Stimulated activated CD8-positive, alpha-beta memory T cell treated with anti-CD3 and anti-CD28 coated beads, Interleukin-15, amount 100 ng/mL, for 1 hour (primary cell): Measurements from ENCODE around the gene ANKRD2.
"Not testable (repeated sequence)": the region's sequence is repeated elsewhere in the genome, so short reads cannot be mapped to it uniquely, and the experiment has no call there.

ENCODE experiments used
- DNase-seq: peaks from one replicate; pipeline ENCODE4 v3.0.0-alpha.2; 2020; ENCODE audit warnings: low read depth

The ANKRD2 gene

GRCh38 chr10:97573672-97574071 lies 1.1 kb downstream of the ANKRD2 start:
- DNase-seq = no peak

- DNase-seq = no peak
Measured at GRCh38 chr10:97574374-97575126, 2.0 kb downstream of the ANKRD2 start.

GRCh38 chr10:97575127-97575668 lies 2.6 kb downstream of the ANKRD2 start:
- no peak for DNase-seq

GRCh38 chr10:97576487-97576886 lies 3.9 kb downstream of the ANKRD2 start:
- not testable (repeated sequence) for DNase-seq

- DNase-seq = no peak
Measured at GRCh38 chr10:97577701-97578100, 5.1 kb downstream of the ANKRD2 start.

- no peak for DNase-seq
Measured at GRCh38 chr10:97578171-97578844, 5.7 kb downstream of the ANKRD2 start.

- DNase-seq = no peak
Measured at GRCh38 chr10:97580421-97581367, 8.1 kb downstream of the ANKRD2 start.

GRCh38 chr10:97582169-97582568 lies 9.6 kb downstream of the ANKRD2 start:
- DNase-seq = no peak

GRCh38 chr10:97583476-97583875 lies 10.9 kb downstream of the ANKRD2 start:
- no peak for DNase-seq

- no peak for DNase-seq
Measured at GRCh38 chr10:97584060-97584797, 11.7 kb downstream of the ANKRD2 start, which contains the start of gene HOGA1. TSS of gene HOGA1 (plus strand) at chr10:97584389. CDS start at chr10:97584704, 315 bp downstream.

- no peak for DNase-seq
Measured at GRCh38 chr10:97584798-97585438, 12.3 kb downstream of the ANKRD2 start.

- no peak for DNase-seq
Measured at GRCh38 chr10:97585439-97585811, 12.8 kb downstream of the ANKRD2 start.

GRCh38 chr10:97587183-97587582 lies 14.6 kb downstream of the ANKRD2 start:
- DNase-seq = no peak

GRCh38 chr10:97589479-97589878 lies 16.9 kb downstream of the ANKRD2 start, which contains the start of gene C10orf62:
TSS of gene C10orf62 (plus strand) at chr10:97589721. CDS start at chr10:97589898, 177 bp downstream.
- DNase-seq = no peak

GRCh38 chr10:97590082-97590747 lies 17.6 kb downstream of the ANKRD2 start:
- DNase-seq = no peak

- DNase-seq = no peak
Measured at GRCh38 chr10:97590748-97591495, 18.3 kb downstream of the ANKRD2 start.

GRCh38 chr10:97593421-97593820 lies 20.8 kb downstream of the ANKRD2 start:
- no peak for DNase-seq

- DNase-seq = no peak
Measured at GRCh38 chr10:97596101-97597082, 23.8 kb downstream of the ANKRD2 start.
